AG09319 (cell line): ENCODE results near the gene PATZ1.
"Not testable (repeated sequence)": the region's sequence is repeated elsewhere in the genome, so short reads cannot be mapped to it uniquely, and the experiment has no call there.

Experiments
- DNase-seq: peaks from one replicate; pipeline ENCODE4 v3.0.0-alpha.2; 2010; ENCODE audit warnings: low read depth; ENCODE audit errors: extremely low read depth
- CTCF ChIP-seq: IDR thresholded peaks from 2 replicates; pipeline ENCODE4 v1.5.1; 2011; ENCODE audit warnings: low read depth, mild to moderate bottlenecking, inconsistent platforms, low read length, moderate library complexity

PATZ1 gene

GRCh38 chr22:31346255-31346732, at the start of gene PATZ1:
Gene PATZ1, minus strand, starts transcription at chr22:31346346. Its CDS starts 744 bp downstream, at chr22:31345602.
- no peak for TF ChIP-seq CTCF

GRCh38 chr22:31394326-31394725, 48.2 kb upstream of the PATZ1 start:
- no peak for DNase-seq

More at GRCh38 chr22:31346255-31346732, at the start of gene PATZ1:
- DNase-seq: peak; percentile 39

GRCh38 chr22:31393893-31394292, 47.7 kb upstream of the PATZ1 start:
- no peak for DNase-seq
- no peak for TF ChIP-seq CTCF

More at GRCh38 chr22:31394326-31394725, 48.2 kb upstream of the PATZ1 start:
- no peak for TF ChIP-seq CTCF

- not testable (repeated sequence) for DNase-seq
Observed at GRCh38 chr22:31378651-31379050, 32.5 kb upstream of the PATZ1 start.

GRCh38 chr22:31378123-31378522, 32.0 kb upstream of the PATZ1 start:
- no peak for DNase-seq
- no peak for TF ChIP-seq CTCF

- no peak for DNase-seq
- no peak for TF ChIP-seq CTCF
Observed at GRCh38 chr22:31377612-31378011, 31.5 kb upstream of the PATZ1 start.

- TF ChIP-seq CTCF: no peak
- no peak for DNase-seq
Observed at GRCh38 chr22:31367426-31367825, 21.3 kb upstream of the PATZ1 start.

- DNase-seq: no peak
- TF ChIP-seq CTCF: no peak
Observed at GRCh38 chr22:31363885-31364465, 17.8 kb upstream of the PATZ1 start.
